B cell (primary cell): ENCODE data around the gene SLC9C1. TPM values are rescaled to one million over a fixed set of nuclear protein-coding genes. Genes with fewer than 3 reads are reported as not detected.

ENCODE experiments used
- ATAC-seq: fragments of 200-7000 bp; cut with Tn5 transposase; one replicate; pipeline ENCODE4 v1.10.0; 2021; ENCODE audit warnings: low read depth, mild to moderate bottlenecking, moderate number of reproducible peaks, moderate library complexity
- CTCF ChIA-PET: fragments of 350-600 bp; sonication (Branson Sonifier 250); formaldehyde crosslinking; loops from one replicate; lab custom pipeline; 2021; ENCODE audit warnings: antibody characterized with exemption, inconsistent platforms; lab: Charles Lee
- POLR2A ChIA-PET: fragments of 350-600 bp; sonication (Branson Sonifier 250); formaldehyde crosslinking; loops from one replicate; lab custom pipeline; 2021; ENCODE audit warnings: antibody characterized with exemption; lab: Charles Lee
- DNase-seq: peaks from one replicate; pipeline ENCODE4 v3.0.0; 2013
- H2AFZ ChIP-seq: 2 replicates; pipeline ENCODE4 v1.6.1; 2012; ENCODE audit warnings: mild to moderate bottlenecking, low read depth, low read length; ENCODE audit not compliant: insufficient read depth, poor library complexity, severe bottlenecking
- H3K27ac ChIP-seq, 2 donors: 1 replicate in 1 of 2; 2 replicates in 1 of 2; pipeline ENCODE4 v1.5.1; 2012 to 2013; ENCODE audit warnings: low read length in 2 of 2, mild to moderate bottlenecking in 2 of 2, moderate library complexity in 1 of 2
- H3K27me3 ChIP-seq, 4 experiments: fragments of 200-600 bp in 1 of 4; sonication (generic) in 1 of 4; replicated peaks in 1 of 4; 1 replicate in 2 of 4; 2 replicates in 2 of 4; pipeline versions ENCODE4 v1.6.1 to v1.7.0; 2013 to 2016; ENCODE audit warnings: low read length in 3 of 4, mild to moderate bottlenecking in 2 of 4, mixed read lengths in 1 of 4, moderate library complexity in 1 of 4; ENCODE audit not compliant: insufficient read depth in 4 of 4, control insufficient read depth in 3 of 4; ENCODE audit errors: control extremely low read depth in 1 of 4
- H3K36me3 ChIP-seq, 2 experiments: replicated peaks in 1 of 2; 1 replicate in 1 of 2; 2 replicates in 1 of 2; pipeline versions ENCODE4 v1.6.1 to v1.7.1; 2013; ENCODE audit warnings: low read length in 1 of 2; ENCODE audit not compliant: insufficient read depth in 2 of 2, control insufficient read depth in 1 of 2; ENCODE audit errors: control extremely low read depth in 1 of 2, extremely low read depth in 1 of 2
- H3K4me1 ChIP-seq, 2 donors: fragments of 200-600 bp in 1 of 2; sonication (generic) in 1 of 2; 1 replicate in 1 of 2; 2 replicates in 1 of 2; pipeline versions ENCODE4 v1.5.1 to v1.6.1; 2013 to 2017; ENCODE audit warnings: low read length in 2 of 2; ENCODE audit not compliant: control insufficient read depth in 2 of 2, insufficient read depth in 2 of 2
- H3K4me2 ChIP-seq: replicated peaks from 2 replicates; pipeline ENCODE3; 2012; ENCODE audit warnings: mild to moderate bottlenecking, low read depth, low read length; ENCODE audit not compliant: poor library complexity, severe bottlenecking
- H3K4me3 ChIP-seq, 5 experiments: fragments of 200-600 bp in 1 of 5; sonication (generic) in 1 of 5; 1 replicate in 3 of 5; 2 replicates in 2 of 5; pipeline versions ENCODE4 v1.5.1 to v1.7.0; 2011 to 2016; ENCODE audit warnings: low read length in 4 of 5, mild to moderate bottlenecking in 4 of 5, low read depth in 2 of 5, control low read depth in 1 of 5, moderate library complexity in 1 of 5; ENCODE audit not compliant: insufficient read depth in 1 of 5; ENCODE audit errors: control extremely low read depth in 1 of 5, extremely low read depth in 1 of 5
- H3K79me2 ChIP-seq: fragments of 200-600 bp; sonication (generic); one replicate; pipeline ENCODE4 v1.6.0; 2016; ENCODE audit warnings: low read length; ENCODE audit not compliant: control insufficient read depth, insufficient read depth
- H3K9ac ChIP-seq: fragments of 200-600 bp; sonication (generic); 2 replicates; pipeline ENCODE4 v1.6.1; 2017; ENCODE audit warnings: mild to moderate bottlenecking, low read length, moderate library complexity
- H3K9me3 ChIP-seq, 3 donors: one replicate each; pipeline versions ENCODE4 v1.6.1 to v1.7.1; 2013; ENCODE audit warnings: low read length in 2 of 3; ENCODE audit not compliant: control insufficient read depth in 2 of 3, insufficient read depth in 1 of 3; ENCODE audit errors: control extremely low read depth in 1 of 3
- H4K20me1 ChIP-seq: 2 replicates; pipeline ENCODE4 v1.6.0; 2012; ENCODE audit warnings: mild to moderate bottlenecking, low read length; ENCODE audit not compliant: insufficient read depth, control insufficient read depth, poor library complexity, severe bottlenecking
- H3K27ac Mint-ChIP-seq: one replicate; pipeline ENCODE4 v1.8.0; 2021; ENCODE audit warnings: mixed read lengths
- H3K27me3 Mint-ChIP-seq: one replicate; pipeline ENCODE4 v1.8.0; 2021; ENCODE audit warnings: mixed read lengths
- H3K4me1 Mint-ChIP-seq: one replicate; pipeline ENCODE4 v1.8.0; 2021; ENCODE audit warnings: mixed read lengths
- H3K4me3 Mint-ChIP-seq: one replicate; pipeline ENCODE4 v1.8.0; 2021; ENCODE audit warnings: mixed read lengths
- H3K9me3 Mint-ChIP-seq: one replicate; pipeline ENCODE4 v1.8.0; 2022; ENCODE audit warnings: mixed read lengths; ENCODE audit not compliant: insufficient read depth
- CTCF ChIP-seq: fragments of 200-600 bp; IDR thresholded peaks from one replicate; pipeline ENCODE4 v1.8.0; 2022; ENCODE audit warnings: antibody characterized with exemption, mild to moderate bottlenecking
- EZH2 ChIP-seq: IDR thresholded peaks from 2 replicates; pipeline ENCODE4 v1.6.1; 2012; ENCODE audit warnings: borderline replicate concordance, low read depth, mild to moderate bottlenecking, moderate library complexity, low read length; ENCODE audit not compliant: insufficient read depth, poor library complexity, severe bottlenecking
- WGBS: methylation state at CpG from one replicate; pipeline ENCODE4 v1.1.5; 2013; ENCODE audit warnings: missing lambda C conversion rate; ENCODE audit not compliant: insufficient coverage; 5-methylcytosine and 5-hydroxymethylcytosine counted together
- intact Hi-C: fragments of 100-400 bp; cut with micrococcal nuclease; formaldehyde crosslinking; loops from one replicate; pipeline ENCODE4 v1.10.0; 2022
- polyA plus RNA-seq: library from polyadenylated mRNA; depleted of rRNA; stranded (reverse); fragments of >200 nt; gene quantifications from 2 replicates; pipeline ENCODE4 v1.2.3, GENCODE V29; 2012
- total RNA-seq, 2 donors: library from RNA; stranded (reverse); fragments of 120-200 nt in 1 of 2; gene quantifications; 1 replicate in 1 of 2; 2 replicates in 1 of 2; pipeline versions ENCODE4 v1.2.3 to v1.2.4, GENCODE V29; 2013 to 2022

The SLC9C1 gene
- total and polyA plus RNA-seq, 2 donors (not counting 1 experiment from before 2014, with no cell fraction given): 0.07 to 0.49 TPM

- Histone ChIP-seq H3K9me3 (peaks cover 0 to 5% (median 0%) of the 10 kb centered on the region in 3 donors), H3K4me2 (no peak overlapping the region), H3K27ac (no peak overlapping the region), H3K79me2 (no peaks in the 10 kb centered on the region), H3K36me3 (no peaks in the 10 kb centered on the region), H3K4me1 (no peaks in the 10 kb centered on the region), H4K20me1 (no peaks in the 10 kb centered on the region), H3K27me3 (no peaks in the 10 kb centered on the region), H3K4me3 (no peak overlapping the region), H3K9ac (no peak overlapping the region), H2AFZ (no peak overlapping the region)
- Mint-ChIP-seq H3K9me3 (peaks cover 2% of the 10 kb centered on the region), H3K4me3 (no peak overlapping the region), H3K4me1 (no peaks in the 10 kb centered on the region), H3K27ac (no peak overlapping the region), H3K27me3 (no peaks in the 10 kb centered on the region)
- intact Hi-C loops: no loop called here
- 100% methylated on average over 6 of the region's 6 CpGs for WGBS
- ATAC-seq: no peak
- CTCF ChIA-PET: no interaction called here
- no peak for DNase-seq
- TF ChIP-seq CTCF (no peak), EZH2 (no peak)
- POLR2A ChIA-PET: no interaction called here
These were observed 118.4 kb downstream of the SLC9C1 start for GRCh38 chr3:112175646-112176045.

- H3K27me3 Mint-ChIP-seq: no peaks in the 10 kb centered on the region
- intact Hi-C loops: no loop called here
These were observed 119.0 kb downstream of the SLC9C1 start for GRCh38 chr3:112175037-112175436.

More at GRCh38 chr3:112175037-112175436, 119.0 kb downstream of the SLC9C1 start:
- Histone ChIP-seq H3K36me3 (no peaks in the 10 kb centered on the region), H3K4me2 (no peak overlapping the region), H3K79me2 (no peaks in the 10 kb centered on the region), H4K20me1 (no peaks in the 10 kb centered on the region), H3K27me3 (no peaks in the 10 kb centered on the region), H3K27ac (no peak overlapping the region), H2AFZ (no peak overlapping the region), H3K9ac (no peak overlapping the region), H3K4me3 (no peak overlapping the region), H3K4me1 (no peaks in the 10 kb centered on the region), H3K9me3 (peaks cover 0 to 5% (median 0%) of the 10 kb centered on the region in 3 donors)
- no peak overlapping the region for H3K27ac Mint-ChIP-seq
- no peak overlapping the region for H3K4me3 Mint-ChIP-seq
- CTCF ChIA-PET: no interaction called here
- no peak for DNase-seq
- WGBS: 96% methylated on average over 4 of the region's 5 CpGs
- TF ChIP-seq CTCF (no peak), EZH2 (no peak)
- ATAC-seq: no peak
- H3K4me1 Mint-ChIP-seq: no peaks in the 10 kb centered on the region
- POLR2A ChIA-PET: no interaction called here
- peaks cover 2% of the 10 kb centered on the region for H3K9me3 Mint-ChIP-seq
